CD4-positive, alpha-beta T cell treated with Interleukin-10 for 1 hour (primary cell): Measurements from ENCODE around the gene HS3ST5.
"Not testable (repeated sequence)": the region's sequence is repeated elsewhere in the genome, so short reads cannot be mapped to it uniquely, and the experiment has no call there.

Source experiments
- DNase-seq: peaks from one replicate; pipeline ENCODE4 v3.0.0-alpha.2; 2020

HS3ST5 gene

GRCh38 chr6:114187563-114187962 is 155.3 kb downstream of the HS3ST5 start:
- no peak for DNase-seq

GRCh38 chr6:114181664-114182063 is 161.2 kb downstream of the HS3ST5 start:
- DNase-seq = no peak

- DNase-seq = no peak
These were observed 163.4 kb downstream of the HS3ST5 start for GRCh38 chr6:114179411-114179810.

GRCh38 chr6:114176726-114177125 is 166.1 kb downstream of the HS3ST5 start:
- DNase-seq = no peak

GRCh38 chr6:114172576-114173260 is 170.1 kb downstream of the HS3ST5 start:
- no peak for DNase-seq

GRCh38 chr6:114171473-114171872 is 171.3 kb downstream of the HS3ST5 start:
- no peak for DNase-seq

- DNase-seq = no peak
These were observed 171.8 kb downstream of the HS3ST5 start for GRCh38 chr6:114170958-114171387.

- no peak for DNase-seq
These were observed 172.5 kb downstream of the HS3ST5 start for GRCh38 chr6:114170372-114170771.

GRCh38 chr6:114169763-114170162 is 173.1 kb downstream of the HS3ST5 start:
- DNase-seq = no peak

GRCh38 chr6:114167583-114168576 is 174.9 kb downstream of the HS3ST5 start:
- no peak for DNase-seq

- no peak for DNase-seq
These were observed 178.6 kb downstream of the HS3ST5 start for GRCh38 chr6:114164207-114164606.

GRCh38 chr6:114162691-114163347 is 180.0 kb downstream of the HS3ST5 start:
- DNase-seq = no peak

- no peak for DNase-seq
These were observed 181.9 kb downstream of the HS3ST5 start for GRCh38 chr6:114160881-114161280.

GRCh38 chr6:114159727-114160126 is 183.1 kb downstream of the HS3ST5 start:
- DNase-seq = no peak

GRCh38 chr6:114158838-114159694 is 183.8 kb downstream of the HS3ST5 start:
- DNase-seq = no peak

GRCh38 chr6:114158411-114158810 is 184.4 kb downstream of the HS3ST5 start:
- DNase-seq = no peak

GRCh38 chr6:114157848-114158247 is 185.0 kb downstream of the HS3ST5 start:
- no peak for DNase-seq

- DNase-seq = no peak
These were observed 187.1 kb downstream of the HS3ST5 start for GRCh38 chr6:114155763-114156162.

- no peak for DNase-seq
These were observed 188.0 kb downstream of the HS3ST5 start for GRCh38 chr6:114154812-114155211.

- DNase-seq = no peak
These were observed 189.4 kb downstream of the HS3ST5 start for GRCh38 chr6:114153448-114153847.

GRCh38 chr6:114151064-114151690 is 191.6 kb downstream of the HS3ST5 start:
- DNase-seq = no peak

GRCh38 chr6:114149182-114149581 is 193.6 kb downstream of the HS3ST5 start:
- DNase-seq = not testable (repeated sequence)
